HUES48 (cell line): ENCODE data around the gene PROM1.

Source experiments
- H3K27ac ChIP-seq: one replicate; pipeline ENCODE4 v1.7.0; 2013; ENCODE audit warnings: low read depth, low read length, inconsistent platforms
- H3K27me3 ChIP-seq: 2 replicates; pipeline ENCODE4 v1.6.1; 2013; ENCODE audit warnings: mild to moderate bottlenecking, low read length; ENCODE audit not compliant: control insufficient read depth, insufficient read depth
- H3K36me3 ChIP-seq: 2 replicates; pipeline ENCODE4 v1.6.1; 2013; ENCODE audit warnings: low read length; ENCODE audit not compliant: control insufficient read depth, insufficient read depth
- H3K4me1 ChIP-seq: 2 replicates; pipeline ENCODE4 v1.6.1; 2013; ENCODE audit warnings: mild to moderate bottlenecking, low read length; ENCODE audit not compliant: control insufficient read depth, insufficient read depth
- H3K4me3 ChIP-seq: 2 replicates; pipeline ENCODE4 v1.5.1; 2013; ENCODE audit warnings: mild to moderate bottlenecking, low read depth, low read length
- H3K9ac ChIP-seq: 2 replicates; pipeline ENCODE4 v1.6.1; 2013; ENCODE audit warnings: mild to moderate bottlenecking, low read depth, low read length, moderate library complexity
- H3K9me3 ChIP-seq: 2 replicates; pipeline ENCODE4 v1.6.1; 2013; ENCODE audit warnings: low read length; ENCODE audit not compliant: control insufficient read depth, insufficient read depth

Gene PROM1

DNA sequence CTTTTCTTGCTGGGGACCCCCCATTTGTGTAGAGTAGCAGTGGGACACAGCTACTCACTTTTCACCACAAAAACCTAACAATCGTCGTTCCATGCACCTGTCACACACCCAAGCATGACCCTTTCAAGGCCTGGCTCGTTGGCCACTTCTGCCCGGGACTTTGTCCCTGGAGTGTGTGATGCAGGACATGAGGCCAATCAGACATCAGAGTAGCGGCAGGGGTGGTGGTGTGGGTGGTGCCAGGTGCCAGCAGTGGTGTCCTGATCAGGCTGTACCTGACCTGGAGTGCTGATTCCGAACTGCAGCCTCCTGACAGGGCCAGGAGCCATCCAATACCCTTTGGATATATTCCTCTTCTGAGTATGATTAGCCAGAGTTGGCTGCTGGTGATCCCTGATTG is 23.1 kb upstream of the PROM1 start:
- Histone ChIP-seq H3K36me3 (no peaks in the 10 kb centered on the region), H3K27me3 (no peaks in the 10 kb centered on the region), H3K27ac (no peak overlapping the region), H3K9me3 (no peaks in the 10 kb centered on the region), H3K4me1 (no peaks in the 10 kb centered on the region), H3K9ac (no peak overlapping the region), H3K4me3 (no peak overlapping the region)

DNA sequence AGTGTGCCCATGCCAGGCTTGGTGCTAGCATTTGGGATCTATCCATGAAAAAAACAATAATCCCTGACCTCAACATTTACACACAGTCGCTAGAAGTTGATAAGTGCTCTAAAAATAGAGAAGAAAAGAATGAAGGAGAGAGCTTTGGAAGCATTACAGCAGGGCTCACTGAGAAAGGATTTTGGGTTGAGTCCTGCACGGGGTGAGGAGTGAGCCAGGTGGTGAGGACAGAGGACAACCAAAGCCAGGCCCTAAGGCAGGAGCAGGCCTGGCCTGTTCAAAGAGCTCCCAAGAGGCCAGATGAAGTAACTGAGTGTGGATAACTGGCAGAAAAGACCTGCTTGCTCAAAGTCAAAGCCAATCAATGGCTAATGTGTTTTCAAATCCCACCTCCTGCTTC is 20.7 kb upstream of the PROM1 start:
- Histone ChIP-seq H3K9me3 (no peaks in the 10 kb centered on the region), H3K27me3 (no peaks in the 10 kb centered on the region), H3K36me3 (no peaks in the 10 kb centered on the region), H3K4me3 (no peak overlapping the region), H3K27ac (no peak overlapping the region), H3K4me1 (no peaks in the 10 kb centered on the region), H3K9ac (no peak overlapping the region)

DNA sequence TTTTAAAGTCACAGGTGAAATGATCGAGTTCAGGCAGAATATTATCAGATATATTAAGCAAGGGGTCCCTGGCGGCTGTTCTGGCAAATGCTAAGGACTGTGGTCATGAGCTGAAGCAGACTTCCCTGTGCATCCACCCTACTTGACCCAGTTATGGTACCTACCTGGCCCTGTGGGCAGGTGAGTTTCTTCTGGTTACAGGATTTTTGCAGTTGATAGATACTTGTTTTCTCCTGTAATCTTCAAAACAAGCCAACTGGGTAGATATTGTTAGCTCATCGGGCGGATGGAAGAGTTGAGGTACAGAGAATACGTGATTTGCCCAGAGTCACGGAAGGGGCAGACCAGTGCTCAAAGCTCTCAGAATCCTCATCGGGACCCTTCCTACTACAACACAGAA is 18.5 kb upstream of the PROM1 start:
- no peaks in the 10 kb centered on the region for H3K36me3 ChIP-seq
- H3K27ac ChIP-seq = no peak overlapping the region
- H3K4me3 ChIP-seq = no peak overlapping the region
- H3K9me3 ChIP-seq = no peaks in the 10 kb centered on the region
- no peaks in the 10 kb centered on the region for H3K27me3 ChIP-seq
- no peak overlapping the region for H3K9ac ChIP-seq
- H3K4me1 ChIP-seq = peaks cover 9% of the 10 kb centered on the region; the same call in 1 of the 2 replicates

DNA sequence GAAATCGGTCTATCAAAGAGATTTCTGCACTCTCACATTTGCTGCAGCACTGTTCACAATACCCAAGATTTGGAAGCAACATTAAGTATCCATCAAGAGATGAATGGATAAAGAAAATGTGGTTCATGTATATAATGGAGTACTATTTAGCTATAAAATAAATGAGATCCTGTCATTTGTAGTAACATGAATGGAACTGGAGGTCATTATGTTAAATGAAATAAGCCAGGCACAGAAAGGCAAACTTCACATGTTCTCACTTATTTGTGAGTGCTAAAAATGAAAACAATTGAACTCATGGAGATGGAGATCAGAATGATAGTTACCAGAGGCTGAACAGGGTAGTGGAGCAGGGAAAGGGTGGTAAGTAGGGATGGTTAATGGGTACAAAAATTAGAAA is 17.0 kb upstream of the PROM1 start:
- Histone ChIP-seq H3K9ac (no peak overlapping the region), H3K4me3 (no peak overlapping the region), H3K27ac (no peak overlapping the region), H3K27me3 (no peaks in the 10 kb centered on the region), H3K9me3 (no peaks in the 10 kb centered on the region), H3K36me3 (no peaks in the 10 kb centered on the region), H3K4me1 (peaks cover 9% of the 10 kb centered on the region; the same call in 1 of the 2 replicates)

- H3K27me3 ChIP-seq = peaks cover 4% of the 10 kb centered on the region; the same call in 1 of the 2 replicates
- H3K27ac ChIP-seq = no peak overlapping the region
- H3K9ac ChIP-seq = no peak overlapping the region
- no peaks in the 10 kb centered on the region for H3K9me3 ChIP-seq
- H3K36me3 ChIP-seq = no peaks in the 10 kb centered on the region
- H3K4me1 ChIP-seq = peaks cover 11% of the 10 kb centered on the region; the same call in 1 of the 2 replicates
- H3K4me3 ChIP-seq = no peak overlapping the region
These were observed 9.0 kb upstream of the PROM1 start for GRCh38 chr4:16092682-16093319.

- Histone ChIP-seq H3K36me3 (no peaks in the 10 kb centered on the region), H3K4me3 (no peak overlapping the region), H3K9me3 (no peaks in the 10 kb centered on the region), H3K27ac (no peak overlapping the region), H3K4me1 (peaks cover 19% of the 10 kb centered on the region), H3K27me3 (peaks cover 14% of the 10 kb centered on the region), H3K9ac (no peak overlapping the region)
These were observed 6.4 kb upstream of the PROM1 start for GRCh38 chr4:16090096-16090705.

GRCh38 chr4:16089156-16089555 is 5.3 kb upstream of the PROM1 start:
- no peak overlapping the region for H3K9ac ChIP-seq
- no peaks in the 10 kb centered on the region for H3K9me3 ChIP-seq
- no peak overlapping the region for H3K4me3 ChIP-seq
- no peak overlapping the region for H3K27ac ChIP-seq
- peaks cover 24% of the 10 kb centered on the region for H3K4me1 ChIP-seq
- H3K27me3 ChIP-seq = peaks cover 25% of the 10 kb centered on the region
- H3K36me3 ChIP-seq = no peaks in the 10 kb centered on the region

GRCh38 chr4:16088601-16089000 is 4.8 kb upstream of the PROM1 start:
- no peak overlapping the region for H3K27ac ChIP-seq
- H3K36me3 ChIP-seq = no peaks in the 10 kb centered on the region
- H3K4me3 ChIP-seq = no peak overlapping the region
- H3K9me3 ChIP-seq = no peaks in the 10 kb centered on the region
- peaks cover 25% of the 10 kb centered on the region for H3K4me1 ChIP-seq
- peaks cover 30% of the 10 kb centered on the region for H3K27me3 ChIP-seq
- H3K9ac ChIP-seq = no peak overlapping the region

DNA sequence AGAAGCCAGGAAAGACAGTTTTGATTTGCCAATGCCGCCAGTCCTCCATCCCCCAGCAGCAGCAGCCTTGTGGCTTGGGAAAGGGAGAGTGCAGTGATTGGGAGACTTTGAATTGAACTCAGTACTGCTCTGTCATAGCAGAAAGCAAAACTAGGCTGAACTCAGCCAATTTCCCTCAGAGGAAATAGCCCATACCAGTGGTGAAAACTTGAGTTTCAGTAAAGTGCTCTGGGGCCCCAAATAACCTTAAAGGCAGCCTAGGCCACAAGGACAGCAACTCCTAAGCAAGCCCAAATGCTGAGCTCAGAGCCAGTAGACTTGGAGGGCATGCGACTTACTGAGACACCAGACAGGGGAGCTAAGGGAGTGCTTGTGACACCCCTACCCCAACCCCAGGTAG is 2.0 kb upstream of the PROM1 start:
- no peaks in the 10 kb centered on the region for H3K9me3 ChIP-seq
- H3K9ac ChIP-seq = no peak overlapping the region
- H3K27me3 ChIP-seq = peaks cover 49% of the 10 kb centered on the region
- no peak overlapping the region for H3K27ac ChIP-seq
- peaks cover 26% of the 10 kb centered on the region for H3K4me1 ChIP-seq
- no peak overlapping the region for H3K4me3 ChIP-seq
- no peaks in the 10 kb centered on the region for H3K36me3 ChIP-seq

- peak overlapping the region; percentile 68 for H3K27ac ChIP-seq
- H3K36me3 ChIP-seq = peaks cover 11% of the 10 kb centered on the region; the same call in 1 of the 2 replicates
- H3K9ac ChIP-seq = peak overlapping the region; percentile 79
- H3K27me3 ChIP-seq = peaks cover 44% of the 10 kb centered on the region
- H3K9me3 ChIP-seq = no peaks in the 10 kb centered on the region
- peaks cover 31% of the 10 kb centered on the region for H3K4me1 ChIP-seq
- peak overlapping the region; percentile 76 for H3K4me3 ChIP-seq
These were observed 1.2 kb downstream of the PROM1 start for GRCh38 chr4:16082426-16083240.

- H3K4me1 ChIP-seq = peaks cover 33% of the 10 kb centered on the region
- peak overlapping the region; percentile 14; the same call in 1 of the 2 replicates for H3K9ac ChIP-seq
- no peaks in the 10 kb centered on the region for H3K9me3 ChIP-seq
- H3K27me3 ChIP-seq = peaks cover 44% of the 10 kb centered on the region
- peak overlapping the region; percentile 68 for H3K27ac ChIP-seq
- peaks cover 11% of the 10 kb centered on the region; the same call in 1 of the 2 replicates for H3K36me3 ChIP-seq
- H3K4me3 ChIP-seq = peak overlapping the region; percentile 76
These were observed 1.8 kb downstream of the PROM1 start for GRCh38 chr4:16082041-16082425.
